Neural cell (in vitro differentiated cells): ENCODE data around the gene PROSER1. TPM values are rescaled to one million over a fixed set of nuclear protein-coding genes. Genes with fewer than 3 reads are reported as not detected.

ENCODE experiments used
- H2AFZ ChIP-seq: fragments of 200-600, 300-800 bp; sonication (generic), shearing (Covaris generic); 2 replicates; pipeline ENCODE4 v1.6.0; 2014; ENCODE audit warnings: low read depth, mild to moderate bottlenecking, antibody characterized with exemption, low read length, moderate library complexity
- H3F3A ChIP-seq: fragments of 200-600 bp; shearing (Covaris generic); 2 replicates; pipeline ENCODE4 v1.6.1; 2016; ENCODE audit warnings: mild to moderate bottlenecking, moderate library complexity, mixed read lengths, antibody characterized with exemption, low read length; ENCODE audit not compliant: insufficient read depth, poor library complexity, severe bottlenecking
- H3K27ac ChIP-seq: fragments of 200-600, 300-800 bp; sonication (generic), shearing (Covaris generic); 2 replicates; pipeline ENCODE4 v1.5.1; 2014; ENCODE audit warnings: mild to moderate bottlenecking, low read length, moderate library complexity
- H3K27me3 ChIP-seq: fragments of 300-800, 200-600 bp; sonication (generic), shearing (Covaris generic); 2 replicates; pipeline ENCODE4 v1.6.0; 2014; ENCODE audit warnings: mild to moderate bottlenecking, low read depth, low read length, moderate library complexity; ENCODE audit not compliant: insufficient read depth
- H3K36me3 ChIP-seq: fragments of 300-800, 200-600 bp; sonication (generic), shearing (Covaris generic); 2 replicates; pipeline ENCODE4 v1.5.1; 2014; ENCODE audit warnings: mild to moderate bottlenecking, antibody characterized with exemption, low read length, moderate library complexity; ENCODE audit not compliant: insufficient read depth
- H3K4me2 ChIP-seq: fragments of 300-800, 200-600 bp; sonication (generic), shearing (Covaris generic); 2 replicates; pipeline ENCODE4 v1.6.0; 2014; ENCODE audit warnings: mild to moderate bottlenecking, low read length
- H3K4me3 ChIP-seq: fragments of 300-800, 200-600 bp; sonication (generic), shearing (Covaris generic); 2 replicates; pipeline ENCODE4 v1.5.1; 2014; ENCODE audit warnings: mild to moderate bottlenecking, low read length, moderate library complexity
- H3K79me2 ChIP-seq: fragments of 200-600 bp; shearing (Covaris generic); replicated peaks from 2 replicates; pipeline ENCODE4 v1.6.0; 2014; ENCODE audit warnings: mild to moderate bottlenecking, low read length, moderate library complexity; ENCODE audit not compliant: insufficient read depth
- H3K9ac ChIP-seq: fragments of 300-800, 200-600 bp; sonication (generic), shearing (Covaris generic); 2 replicates; pipeline ENCODE4 v1.6.1; 2016; ENCODE audit warnings: mild to moderate bottlenecking, low read length, mixed read lengths
- H3K9me2 ChIP-seq: fragments of 200-600 bp; shearing (Covaris generic); 2 replicates; pipeline ENCODE4 v1.6.1; 2016; ENCODE audit warnings: mild to moderate bottlenecking, low read length, mixed read lengths; ENCODE audit not compliant: insufficient read depth
- H3K9me3 ChIP-seq: fragments of 200-600, 300-800 bp; sonication (generic), shearing (Covaris generic); 2 replicates; pipeline ENCODE4 v1.6.1; 2016; ENCODE audit warnings: mild to moderate bottlenecking, mixed run types, low read length, moderate library complexity, mixed read lengths
- H4K20me1 ChIP-seq: fragments of 200-600 bp; shearing (Covaris generic); 2 replicates; pipeline ENCODE4 v1.6.1; 2016; ENCODE audit warnings: mild to moderate bottlenecking, mixed run types; ENCODE audit not compliant: insufficient read depth
- EP300 ChIP-seq: fragments of 450-650 bp; conservative IDR thresholded peaks from 2 replicates; pipeline ENCODE4 v1.6.1; 2014; ENCODE audit warnings: antibody characterized with exemption, mild to moderate bottlenecking, moderate library complexity; ENCODE audit not compliant: poor library complexity, severe bottlenecking
- EZH2 ChIP-seq: fragments of 200-600, 300-800 bp; shearing (Covaris generic), sonication (generic); IDR thresholded peaks from 2 replicates; pipeline ENCODE4 v1.6.1; 2014; ENCODE audit warnings: antibody characterized with exemption, low read length, borderline replicate concordance, mild to moderate bottlenecking; ENCODE audit not compliant: insufficient read depth, poor library complexity, severe bottlenecking
- MXI1 ChIP-seq: fragments of 450-650 bp; conservative IDR thresholded peaks from 2 replicates; pipeline ENCODE4 v1.6.1; 2014; ENCODE audit warnings: antibody characterized with exemption, mild to moderate bottlenecking; ENCODE audit not compliant: poor library complexity, severe bottlenecking
- POLR2AphosphoS5 ChIP-seq: IDR thresholded peaks from 2 replicates; pipeline ENCODE4 v1.6.1; 2012
- RAD21 ChIP-seq: fragments of 450-650 bp; conservative IDR thresholded peaks from 2 replicates; pipeline ENCODE4 v1.6.1; 2014; ENCODE audit warnings: antibody characterized with exemption, mild to moderate bottlenecking, moderate library complexity
- SMC3 ChIP-seq: fragments of 450-650 bp; conservative IDR thresholded peaks from 2 replicates; pipeline ENCODE4 v1.6.1; 2014; ENCODE audit warnings: antibody characterized with exemption, mild to moderate bottlenecking, moderate library complexity; ENCODE audit not compliant: poor library complexity
- TAF1 ChIP-seq: IDR thresholded peaks from 2 replicates; pipeline ENCODE4 v1.6.1; 2012; ENCODE audit warnings: low read depth
- polyA plus RNA-seq: library from polyadenylated mRNA; depleted of rRNA; stranded (reverse); fragments of >200 nt; gene quantifications from 2 replicates; pipeline ENCODE4 v1.2.3, GENCODE V29; 2014
- TF ChIP-seq, protein P1 (sequence below): IDR thresholded peaks from 2 replicates; pipeline ENCODE4 v1.6.1; 2012; ENCODE audit warnings: borderline replicate concordance
- TF ChIP-seq, protein P2 (sequence below): fragments of 450-650 bp; IDR thresholded peaks from 2 replicates; pipeline ENCODE4 v1.5.1; 2014; ENCODE audit warnings: antibody characterized with exemption, mild to moderate bottlenecking, moderate library complexity; ENCODE audit not compliant: poor library complexity, severe bottlenecking

Gene PROSER1
- polyA plus RNA-seq, 1 donor from 2014 or later: 28.2 TPM

DNA sequence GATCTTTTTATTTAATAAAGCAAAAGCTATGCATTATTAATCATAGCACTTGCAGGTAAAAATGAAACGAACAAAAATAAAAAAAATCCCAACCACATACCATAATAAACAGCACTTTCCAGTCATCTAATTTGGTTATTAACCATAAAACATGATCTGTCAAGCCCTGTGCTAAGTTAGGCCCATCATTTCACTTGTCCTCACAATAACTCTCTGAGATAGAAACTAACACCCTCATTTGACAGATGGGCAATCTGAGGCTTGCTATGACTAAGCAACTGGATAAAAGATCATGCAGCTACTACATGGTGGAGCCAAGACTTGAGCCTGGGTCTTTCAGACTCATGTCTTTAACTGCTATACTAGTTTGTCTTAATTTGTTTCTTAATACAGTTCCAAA is 21.8 kb downstream of the PROSER1 start:
- Histone ChIP-seq H3K9ac (no peak overlapping the region), H3K27me3 (no peaks in the 10 kb centered on the region), H4K20me1 (no peaks in the 10 kb centered on the region), H3F3A (no peaks in the 10 kb centered on the region), H3K79me2 (no peaks in the 10 kb centered on the region), H3K9me2 (no peaks in the 10 kb centered on the region), H3K4me2 (no peak overlapping the region), H3K27ac (no peak overlapping the region), H3K36me3 (peaks cover 11% of the 10 kb centered on the region), H3K9me3 (no peaks in the 10 kb centered on the region), H3K4me3 (no peak overlapping the region), H2AFZ (no peak overlapping the region)
- TF ChIP-seq, protein P1, sequence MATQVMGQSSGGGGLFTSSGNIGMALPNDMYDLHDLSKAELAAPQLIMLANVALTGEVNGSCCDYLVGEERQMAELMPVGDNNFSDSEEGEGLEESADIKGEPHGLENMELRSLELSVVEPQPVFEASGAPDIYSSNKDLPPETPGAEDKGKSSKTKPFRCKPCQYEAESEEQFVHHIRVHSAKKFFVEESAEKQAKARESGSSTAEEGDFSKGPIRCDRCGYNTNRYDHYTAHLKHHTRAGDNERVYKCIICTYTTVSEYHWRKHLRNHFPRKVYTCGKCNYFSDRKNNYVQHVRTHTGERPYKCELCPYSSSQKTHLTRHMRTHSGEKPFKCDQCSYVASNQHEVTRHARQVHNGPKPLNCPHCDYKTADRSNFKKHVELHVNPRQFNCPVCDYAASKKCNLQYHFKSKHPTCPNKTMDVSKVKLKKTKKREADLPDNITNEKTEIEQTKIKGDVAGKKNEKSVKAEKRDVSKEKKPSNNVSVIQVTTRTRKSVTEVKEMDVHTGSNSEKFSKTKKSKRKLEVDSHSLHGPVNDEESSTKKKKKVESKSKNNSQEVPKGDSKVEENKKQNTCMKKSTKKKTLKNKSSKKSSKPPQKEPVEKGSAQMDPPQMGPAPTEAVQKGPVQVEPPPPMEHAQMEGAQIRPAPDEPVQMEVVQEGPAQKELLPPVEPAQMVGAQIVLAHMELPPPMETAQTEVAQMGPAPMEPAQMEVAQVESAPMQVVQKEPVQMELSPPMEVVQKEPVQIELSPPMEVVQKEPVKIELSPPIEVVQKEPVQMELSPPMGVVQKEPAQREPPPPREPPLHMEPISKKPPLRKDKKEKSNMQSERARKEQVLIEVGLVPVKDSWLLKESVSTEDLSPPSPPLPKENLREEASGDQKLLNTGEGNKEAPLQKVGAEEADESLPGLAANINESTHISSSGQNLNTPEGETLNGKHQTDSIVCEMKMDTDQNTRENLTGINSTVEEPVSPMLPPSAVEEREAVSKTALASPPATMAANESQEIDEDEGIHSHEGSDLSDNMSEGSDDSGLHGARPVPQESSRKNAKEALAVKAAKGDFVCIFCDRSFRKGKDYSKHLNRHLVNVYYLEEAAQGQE: no peak
- TF ChIP-seq TAF1 (no peak), SMC3 (no peak), POLR2AphosphoS5 (no peak), MXI1 (no peak), RAD21 (no peak), EP300 (no peak), EZH2 (no peak)
- TF ChIP-seq, protein P2, sequence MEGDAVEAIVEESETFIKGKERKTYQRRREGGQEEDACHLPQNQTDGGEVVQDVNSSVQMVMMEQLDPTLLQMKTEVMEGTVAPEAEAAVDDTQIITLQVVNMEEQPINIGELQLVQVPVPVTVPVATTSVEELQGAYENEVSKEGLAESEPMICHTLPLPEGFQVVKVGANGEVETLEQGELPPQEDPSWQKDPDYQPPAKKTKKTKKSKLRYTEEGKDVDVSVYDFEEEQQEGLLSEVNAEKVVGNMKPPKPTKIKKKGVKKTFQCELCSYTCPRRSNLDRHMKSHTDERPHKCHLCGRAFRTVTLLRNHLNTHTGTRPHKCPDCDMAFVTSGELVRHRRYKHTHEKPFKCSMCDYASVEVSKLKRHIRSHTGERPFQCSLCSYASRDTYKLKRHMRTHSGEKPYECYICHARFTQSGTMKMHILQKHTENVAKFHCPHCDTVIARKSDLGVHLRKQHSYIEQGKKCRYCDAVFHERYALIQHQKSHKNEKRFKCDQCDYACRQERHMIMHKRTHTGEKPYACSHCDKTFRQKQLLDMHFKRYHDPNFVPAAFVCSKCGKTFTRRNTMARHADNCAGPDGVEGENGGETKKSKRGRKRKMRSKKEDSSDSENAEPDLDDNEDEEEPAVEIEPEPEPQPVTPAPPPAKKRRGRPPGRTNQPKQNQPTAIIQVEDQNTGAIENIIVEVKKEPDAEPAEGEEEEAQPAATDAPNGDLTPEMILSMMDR: no peak

DNA sequence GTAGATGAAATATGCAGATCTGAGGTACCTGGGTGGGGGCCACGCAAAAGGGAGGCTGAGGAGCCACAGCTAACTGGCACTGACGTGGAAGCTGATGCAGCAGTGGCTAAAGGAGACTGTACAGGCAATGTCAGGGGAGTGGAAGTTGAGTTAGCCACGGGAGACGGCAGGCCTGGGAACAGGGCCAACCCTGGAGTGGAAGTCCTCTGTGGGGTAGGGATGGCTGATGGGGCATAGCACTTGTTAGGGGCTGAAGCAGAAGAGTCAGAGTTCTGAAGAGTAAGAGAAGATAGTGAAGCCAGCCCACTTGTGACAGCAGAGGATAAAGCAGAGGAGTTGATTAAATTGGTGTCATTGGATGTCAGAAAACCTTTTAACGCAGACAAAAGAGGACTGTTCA is 24.4 kb downstream of the PROSER1 start:
- no peaks in the 10 kb centered on the region for H3F3A ChIP-seq
- no peak overlapping the region for H3K4me2 ChIP-seq
- no peaks in the 10 kb centered on the region for H4K20me1 ChIP-seq
- no peak overlapping the region for H3K4me3 ChIP-seq
- H2AFZ ChIP-seq: no peak overlapping the region
- H3K36me3 ChIP-seq: peaks cover 21% of the 10 kb centered on the region
- H3K27me3 ChIP-seq: no peaks in the 10 kb centered on the region
- no peaks in the 10 kb centered on the region for H3K79me2 ChIP-seq
- TF ChIP-seq SMC3 (no peak), POLR2AphosphoS5 (no peak), EP300 (no peak), TAF1 (no peak), EZH2 (no peak), MXI1 (no peak), RAD21 (no peak)
- TF ChIP-seq, protein P2: no peak
- TF ChIP-seq, protein P1: no peak
- no peaks in the 10 kb centered on the region for H3K9me3 ChIP-seq
- no peak overlapping the region for H3K9ac ChIP-seq
- H3K9me2 ChIP-seq: no peaks in the 10 kb centered on the region
- no peak overlapping the region for H3K27ac ChIP-seq
